H1 (cell line): Measurements from ENCODE around the gene POLR2M. TPM values are rescaled to one million over a fixed set of nuclear protein-coding genes. Genes with fewer than 3 reads are reported as not detected.

Experiments used
- CTCF ChIA-PET: fragments of 300-600 bp; sonication (Branson Sonifier 250); formaldehyde crosslinking; loops from one replicate; lab custom pipeline; 2021; ENCODE audit not compliant: partially characterized antibody; lab: Charles Lee
- POLR2A ChIA-PET: fragments of 300-600 bp; sonication (Branson Sonifier 250); formaldehyde crosslinking; loops from one replicate; lab custom pipeline; 2021; ENCODE audit warnings: inconsistent platforms; ENCODE audit not compliant: partially characterized antibody; lab: Charles Lee
- DNase-seq, 2 experiments: peaks; one replicate each; pipeline versions ENCODE4 v3.0.0 to v3.0.0-alpha.2; 2010 to 2022; ENCODE audit warnings: low spot score in 2 of 2, low read depth in 1 of 2, mixed read lengths in 1 of 2
- FAIRE-seq: peaks from 2 replicates; lab custom pipeline; 2011; peaks lifted over from hg19 to GRCh38; lab: Jason Lieb, UNC
- H2AFZ ChIP-seq: 2 replicates; pipeline ENCODE4 v1.8.1; 2012; ENCODE audit warnings: low read length, inconsistent platforms
- H2AK5ac ChIP-seq: 2 replicates; pipeline ENCODE4 v1.6.1; 2013; ENCODE audit warnings: low read depth, low read length
- H2BK120ac ChIP-seq: replicated peaks from 2 replicates; pipeline ENCODE3; 2013; ENCODE audit warnings: low read depth, low read length, inconsistent platforms
- H2BK12ac ChIP-seq: 2 replicates; pipeline ENCODE4 v1.6.1; 2013; ENCODE audit warnings: low read depth, low read length
- H2BK15ac ChIP-seq: 2 replicates; pipeline ENCODE4 v1.6.1; 2013; ENCODE audit warnings: low read length
- H2BK20ac ChIP-seq: 2 replicates; pipeline ENCODE4 v1.6.1; 2013; ENCODE audit warnings: low read length
- H2BK5ac ChIP-seq: 2 replicates; pipeline ENCODE4 v1.6.1; 2013; ENCODE audit warnings: low read depth, low read length
- H3K14ac ChIP-seq: 2 replicates; pipeline ENCODE4 v1.6.1; 2013; ENCODE audit warnings: inconsistent platforms; ENCODE audit not compliant: insufficient read length
- H3K18ac ChIP-seq: 2 replicates; pipeline ENCODE4 v1.6.1; 2013; ENCODE audit warnings: low read length; ENCODE audit errors: extremely low read depth
- H3K23ac ChIP-seq: 2 replicates; pipeline ENCODE4 v1.6.1; 2013; ENCODE audit warnings: inconsistent platforms; ENCODE audit not compliant: insufficient read length
- H3K23me2 ChIP-seq: 2 replicates; pipeline ENCODE4 v1.6.1; 2013; ENCODE audit warnings: low read depth, low read length
- H3K27ac ChIP-seq: 2 replicates; pipeline ENCODE4 v1.6.1; 2011; ENCODE audit warnings: low read depth, low read length, inconsistent platforms
- H3K27me3 ChIP-seq, 4 experiments: replicated peaks in 1 of 4; 1 replicate in 1 of 4; 2 replicates in 3 of 4; pipeline versions ENCODE4 v1.6.1 to v1.8.1; 2011 to 2013; ENCODE audit warnings: low read length in 3 of 4, mild to moderate bottlenecking in 3 of 4, inconsistent platforms in 2 of 4, mixed read lengths in 2 of 4, moderate library complexity in 1 of 4; ENCODE audit not compliant: control insufficient read depth in 3 of 4, insufficient read depth in 3 of 4; ENCODE audit errors: extremely low read depth in 1 of 4
- H3K36me3 ChIP-seq, 4 experiments: 2 replicates each; pipeline versions ENCODE4 v1.6.1 to v1.8.1; 2011 to 2013; ENCODE audit warnings: mild to moderate bottlenecking in 4 of 4, low read length in 3 of 4, moderate library complexity in 2 of 4, control low read depth in 1 of 4, inconsistent platforms in 1 of 4; ENCODE audit not compliant: insufficient read depth in 4 of 4, control insufficient read depth in 2 of 4
- H3K4ac ChIP-seq: replicated peaks from 2 replicates; pipeline ENCODE3; 2013; ENCODE audit warnings: low read length, low read depth, mixed read lengths, inconsistent platforms; ENCODE audit not compliant: insufficient read length
- H3K4me1 ChIP-seq, 4 experiments: replicated peaks in 1 of 4; 1 replicate in 1 of 4; 2 replicates in 3 of 4; pipeline versions ENCODE4 v1.6.1 to v1.8.1; 2011 to 2013; ENCODE audit warnings: low read length in 3 of 4, inconsistent platforms in 2 of 4, mixed read lengths in 1 of 4; ENCODE audit not compliant: insufficient read depth in 4 of 4, control insufficient read depth in 3 of 4
- H3K4me2 ChIP-seq, 2 experiments: 2 replicates each; pipeline versions ENCODE4 v1.6.1 to v1.8.1; 2011 to 2013; ENCODE audit warnings: low read depth in 2 of 2, low read length in 2 of 2, control low read depth in 1 of 2, inconsistent platforms in 1 of 2, mild to moderate bottlenecking in 1 of 2; ENCODE audit not compliant: insufficient read depth in 1 of 2
- H3K4me3 ChIP-seq, 4 experiments: fragments of 200-600, 300-600 bp in 1 of 4; sonication (generic), shearing (Covaris generic), sonication (Bioruptor Twin) in 1 of 4; 2 replicates each; pipeline versions ENCODE4 v1.5.1 to v1.8.1; 2011 to 2016; ENCODE audit warnings: low read length in 4 of 4, low read depth in 3 of 4, control low read depth in 2 of 4, inconsistent platforms in 2 of 4, mild to moderate bottlenecking in 2 of 4, mixed read lengths in 1 of 4, moderate library complexity in 1 of 4; ENCODE audit not compliant: insufficient read depth in 2 of 4; ENCODE audit errors: extremely low read depth in 1 of 4
- H3K56ac ChIP-seq: replicated peaks from 2 replicates; pipeline ENCODE3; 2013; ENCODE audit warnings: low read depth, mild to moderate bottlenecking, mixed read lengths, low read length, inconsistent platforms; ENCODE audit not compliant: insufficient read length
- H3K79me1 ChIP-seq: 2 replicates; pipeline ENCODE4 v1.6.1; 2013; ENCODE audit warnings: low read depth, low read length, control low read depth
- H3K79me2 ChIP-seq, 2 experiments: 2 replicates each; pipeline versions ENCODE4 v1.6.1 to v1.8.1; 2012 to 2013; ENCODE audit warnings: low read length in 2 of 2, mild to moderate bottlenecking in 2 of 2, inconsistent platforms in 1 of 2; ENCODE audit not compliant: insufficient read depth in 2 of 2, control insufficient read depth in 1 of 2
- H3K9ac ChIP-seq, 4 experiments: replicated peaks in 1 of 4; 1 replicate in 1 of 4; 2 replicates in 3 of 4; pipeline versions ENCODE4 v1.6.1 to v1.8.1; 2011 to 2013; ENCODE audit warnings: low read depth in 3 of 4, low read length in 3 of 4, control low read depth in 2 of 4, mild to moderate bottlenecking in 2 of 4, moderate library complexity in 2 of 4, inconsistent platforms in 1 of 4; ENCODE audit errors: extremely low read depth in 1 of 4
- H3K9me3 ChIP-seq, 2 experiments: 2 replicates each; pipeline versions ENCODE4 v1.6.1 to v1.8.1; 2012 to 2013; ENCODE audit warnings: mild to moderate bottlenecking in 2 of 2, moderate library complexity in 2 of 2, control low read depth in 1 of 2, inconsistent platforms in 1 of 2, low read depth in 1 of 2, low read length in 1 of 2, mixed read lengths in 1 of 2; ENCODE audit not compliant: insufficient read depth in 2 of 2
- H4K20me1 ChIP-seq, 2 experiments: replicated peaks in 1 of 2; 2 replicates each; pipeline versions ENCODE3 to v1.8.1; 2011 to 2013; ENCODE audit warnings: inconsistent platforms in 2 of 2, low read length in 2 of 2, mild to moderate bottlenecking in 1 of 2; ENCODE audit not compliant: insufficient read depth in 2 of 2, control insufficient read depth in 1 of 2
- H4K5ac ChIP-seq: 2 replicates; pipeline ENCODE4 v1.6.1; 2013; ENCODE audit warnings: low read length, low read depth, mixed read lengths, inconsistent platforms; ENCODE audit not compliant: insufficient read length
- H4K8ac ChIP-seq: 2 replicates; pipeline ENCODE4 v1.8.0; 2013; ENCODE audit warnings: mild to moderate bottlenecking, moderate library complexity, low read length, inconsistent platforms; ENCODE audit not compliant: insufficient read depth; ENCODE audit errors: extremely low read depth
- H4K91ac ChIP-seq: replicated peaks from 2 replicates; pipeline ENCODE3; 2013; ENCODE audit warnings: low read length, mixed read lengths, inconsistent platforms; ENCODE audit not compliant: insufficient read length
- ATF3 ChIP-seq: IDR thresholded peaks from 2 replicates; pipeline ENCODE4 v1.6.1; 2011; ENCODE audit warnings: low read depth, mild to moderate bottlenecking, low read length; ENCODE audit not compliant: insufficient read depth
- CEBPB ChIP-seq: IDR thresholded peaks from 2 replicates; pipeline ENCODE4 v1.6.1; 2012; ENCODE audit warnings: low read depth, low read length
- CHD2 ChIP-seq: IDR thresholded peaks from 2 replicates; pipeline ENCODE4 v1.6.1; 2012; ENCODE audit warnings: low read length, improper control_type of control experiment
- GABPA ChIP-seq: IDR thresholded peaks from 2 replicates; pipeline ENCODE4 v1.6.1; 2011; ENCODE audit warnings: mild to moderate bottlenecking, low read length, moderate library complexity, borderline replicate concordance; ENCODE audit not compliant: insufficient read depth
- KDM1A ChIP-seq: fragments of 200-600, 300-600 bp; sonication (generic); IDR thresholded peaks from 2 replicates; pipeline ENCODE4 v1.7.1; 2016; ENCODE audit warnings: mild to moderate bottlenecking, low read length, borderline replicate concordance
- POU5F1 ChIP-seq: IDR thresholded peaks from 2 replicates; pipeline ENCODE4 v1.6.1; 2011; ENCODE audit warnings: low read depth, mild to moderate bottlenecking, low read length, moderate library complexity
- RAD21 ChIP-seq, 2 experiments: IDR thresholded peaks in 1 of 2; conservative IDR thresholded peaks in 1 of 2; 2 replicates each; pipeline ENCODE4 v1.6.1; 2011; ENCODE audit warnings: low read depth in 2 of 2, low read length in 2 of 2, improper control_type of control experiment in 1 of 2, inconsistent platforms in 1 of 2, mild to moderate bottlenecking in 1 of 2, moderate library complexity in 1 of 2
- RXRA ChIP-seq: IDR thresholded peaks from 2 replicates; pipeline ENCODE4 v1.6.1; 2011; ENCODE audit warnings: low read depth, mild to moderate bottlenecking, low read length, moderate library complexity; ENCODE audit not compliant: insufficient read depth
- SIN3A ChIP-seq, 2 experiments: IDR thresholded peaks in 1 of 2; conservative IDR thresholded peaks in 1 of 2; 2 replicates each; pipeline ENCODE4 v1.6.1; 2011 to 2012; ENCODE audit warnings: low read length in 2 of 2, improper control_type of control experiment in 1 of 2, low read depth in 1 of 2, mild to moderate bottlenecking in 1 of 2
- SP2 ChIP-seq: IDR thresholded peaks from 2 replicates; pipeline ENCODE4 v1.6.1; 2012; ENCODE audit warnings: mild to moderate bottlenecking, low read length, inconsistent platforms
- SP4 ChIP-seq: IDR thresholded peaks from 2 replicates; pipeline ENCODE4 v1.6.1; 2012; ENCODE audit warnings: low read length, inconsistent platforms
- TAF1 ChIP-seq: IDR thresholded peaks from 2 replicates; pipeline ENCODE4 v1.6.1; 2011; ENCODE audit warnings: mild to moderate bottlenecking, low read depth, low read length
- TAF7 ChIP-seq: optimal IDR thresholded peaks from 2 replicates; pipeline ENCODE3; 2011; ENCODE audit warnings: low read depth, mild to moderate bottlenecking, inconsistent platforms, low read length, moderate library complexity, borderline replicate concordance
- TEAD4 ChIP-seq: IDR thresholded peaks from 2 replicates; pipeline ENCODE4 v1.6.1; 2012; ENCODE audit warnings: low read depth, low read length, inconsistent platforms, mixed read lengths
- WGBS, 2 experiments: shearing (Covaris generic) in 1 of 2; methylation state at CpG; one replicate each; pipeline versions ENCODE4 v1.1.6 to v1.1.7; 2013 to 2015; ENCODE audit warnings: low lambda C conversion rate in 2 of 2, mixed read lengths in 2 of 2, inconsistent platforms in 1 of 2, low coverage in 1 of 2, missing lambda C conversion rate in 1 of 2; ENCODE audit not compliant: insufficient replicate concordance in 2 of 2, insufficient coverage in 1 of 2, insufficient read length in 1 of 2; ENCODE audit errors: extremely low coverage in 1 of 2, missing lambda C conversion rate in 1 of 2; 5-methylcytosine and 5-hydroxymethylcytosine counted together
- polyA plus RNA-seq, 7 experiments: library from polyadenylated mRNA; depleted of rRNA in 3 of 7; stranded (reverse) in 5 of 7; unstranded in 2 of 7; fragments of >200 nt in 5 of 7; fragments of 200-250 nt in 2 of 7; gene quantifications; 1 replicate in 5 of 7; 2 replicates in 1 of 7; 4 replicates in 1 of 7; pipeline versions ENCODE4 v1.2.1 to v1.2.3, GENCODE V29; 2011 to 2013; ENCODE audit warnings: missing spikeins in 2 of 7, mixed read lengths in 2 of 7
- total RNA-seq: library from RNA; stranded (reverse); fragmentation: NEBNext Ultra II Directional; extraction: Animal tissue kit (Norgen Biotek cat#: 25700); gene quantifications from 2 replicates; pipeline ENCODE4 v1.2.1, GENCODE V29; 2021

Gene POLR2M
- total and polyA plus RNA-seq, 2 of the 8 experiments (the other 6 are each of a cell fraction or from before 2014, with no cell fraction given): 32.7 to 55.1 TPM

GRCh38 chr15:57752840-57753239, 46.3 kb downstream of the POLR2M start:
- Histone ChIP-seq H3K23ac (no peak overlapping the region), H2BK12ac (no peak overlapping the region; the same call in 1 of the 2 replicates), H3K14ac (no peak overlapping the region), H3K79me1 (no peaks in the 10 kb centered on the region), H3K4me1 (peaks cover 3 to 9% (median 4%) of the 10 kb centered on the region in 4 experiments; a peak in 6 of 7 replicates), H2AK5ac (no peak overlapping the region), H2BK15ac (no peak overlapping the region), H4K5ac (no peak overlapping the region), H3K4me3 (no peak overlapping the region), H3K23me2 (no peaks in the 10 kb centered on the region; the same call in 1 of the 2 replicates), H3K9me3 (no peaks in the 10 kb centered on the region), H4K91ac (no peak overlapping the region), H2BK120ac (no peak overlapping the region), H2AFZ (no peak overlapping the region), H4K8ac (peak overlapping the region; percentile 28), H3K18ac (no peak overlapping the region), H3K36me3 (no peaks in the 10 kb centered on the region), H3K9ac (no peak overlapping the region), H3K56ac (no peak overlapping the region), H3K4me2 (no peak overlapping the region), H3K27me3 (no peaks in the 10 kb centered on the region), H3K27ac (no peak overlapping the region), H2BK5ac (no peak overlapping the region), H4K20me1 (no peaks in the 10 kb centered on the region), H3K79me2 (no peaks in the 10 kb centered on the region), H2BK20ac (no peak overlapping the region), H3K4ac (no peak overlapping the region)
- ChIA-PET CTCF (interaction anchor here (0.7 to 27.9 kb wide), 27 partner anchors 9 to 1883 kb away, joined by 3 to 530 read pairs (median 5); partner anchors contain the start of gene ALDH1A2), POLR2A (no interaction called here)
- DNase-seq: no peak
- no peak for FAIRE-seq
- WGBS, 2 experiments: 86% methylated on average over 9 of the region's 9 CpGs; no CpG with 5 or more reads in 1 of the 2 experiments
- TF ChIP-seq TAF1: no peak
- no peak for TF ChIP-seq SIN3A (conservative IDR thresholded peaks at IDR 0.05 in 1 of 2, IDR thresholded peaks at IDR 0.05 in 1 of 2; ENCODE audit: low read depth in 1 of 2, low read length in 2 of 2)
- TF ChIP-seq TAF7: no peak
- TF ChIP-seq TEAD4: no peak
- no peak for TF ChIP-seq GABPA
- no peak for TF ChIP-seq RAD21 (IDR thresholded peaks at IDR 0.05 in 1 of 2, conservative IDR thresholded peaks at IDR 0.05 in 1 of 2; ENCODE audit: low read depth in 2 of 2, low read length in 2 of 2)
- TF ChIP-seq POU5F1: no peak
- no peak for TF ChIP-seq ATF3
- no peak for TF ChIP-seq SP4
- TF ChIP-seq SP2: no peak
- no peak for TF ChIP-seq RXRA
- TF ChIP-seq CHD2: no peak
- no peak for TF ChIP-seq CEBPB
- TF ChIP-seq KDM1A: no peak
